Neuron (in vitro differentiated cells): ENCODE measurements around the gene MYO1H.

ENCODE experiments used
- H2AFZ ChIP-seq: one replicate; pipeline ENCODE4 v1.6.1; 2013; ENCODE audit warnings: low read depth, mild to moderate bottlenecking, inconsistent platforms, low read length, moderate library complexity
- H3K27me3 ChIP-seq: one replicate; pipeline ENCODE4 v1.6.1; 2013; ENCODE audit warnings: low read length; ENCODE audit not compliant: insufficient read depth
- H3K36me3 ChIP-seq: one replicate; pipeline ENCODE4 v1.6.1; 2013; ENCODE audit warnings: low read length; ENCODE audit not compliant: insufficient read depth
- H3K4me1 ChIP-seq: one replicate; pipeline ENCODE4 v1.6.1; 2013; ENCODE audit warnings: low read length; ENCODE audit not compliant: insufficient read depth
- H3K4me3 ChIP-seq: 2 replicates; pipeline ENCODE4 v1.5.1; 2013; ENCODE audit warnings: mild to moderate bottlenecking, low read length, moderate library complexity
- H3K9me3 ChIP-seq: one replicate; pipeline ENCODE4 v1.6.1; 2013; ENCODE audit warnings: low read length

The MYO1H gene

DNA sequence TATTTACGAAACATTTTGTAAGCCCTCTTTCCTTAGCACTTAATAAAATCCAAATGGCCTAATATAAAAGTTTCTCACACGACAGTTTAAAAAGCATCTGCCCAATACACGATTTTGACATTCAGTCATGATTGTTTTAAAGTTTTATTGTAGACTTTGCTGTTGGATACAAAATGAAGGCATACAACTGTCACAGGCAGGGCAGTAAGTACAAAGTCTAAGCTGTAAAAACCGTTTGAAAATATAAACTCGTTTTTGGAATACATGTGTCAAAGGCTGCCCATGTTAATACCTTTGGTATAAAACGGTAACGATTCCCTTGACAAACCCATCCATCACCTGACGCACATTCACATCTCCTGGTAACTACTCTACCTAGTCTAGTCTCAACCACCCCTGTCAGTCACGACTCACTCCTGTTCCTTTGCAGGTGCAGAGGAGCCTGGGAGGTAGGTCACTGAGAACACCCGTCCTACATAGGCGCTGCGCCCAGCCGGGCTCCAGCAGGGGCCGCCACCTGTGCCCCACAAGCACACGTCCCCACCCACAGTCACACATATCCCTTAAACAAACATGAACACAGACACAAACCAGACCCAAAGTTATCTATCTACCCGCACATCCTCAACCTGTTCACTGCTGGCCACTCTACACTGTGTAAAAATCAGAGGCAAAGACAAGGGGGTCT lies 102.3 kb downstream of the MYO1H start:
- Histone ChIP-seq H3K36me3 (peaks cover 77% of the 10 kb centered on the region), H3K27me3 (no peaks in the 10 kb centered on the region)

GRCh38 chr12:109450980-109451379 lies 103.3 kb downstream of the MYO1H start:
- no peaks in the 10 kb centered on the region for H3K27me3 ChIP-seq
- H3K9me3 ChIP-seq: no peaks in the 10 kb centered on the region
- peaks cover 80% of the 10 kb centered on the region for H3K36me3 ChIP-seq
- no peak overlapping the region for H2AFZ ChIP-seq
- H3K4me1 ChIP-seq: no peaks in the 10 kb centered on the region
- no peak overlapping the region for H3K4me3 ChIP-seq

More for the DNA sequence above, 102.3 kb downstream of the MYO1H start:
- H2AFZ ChIP-seq: no peak overlapping the region
- no peak overlapping the region for H3K4me3 ChIP-seq
- H3K9me3 ChIP-seq: no peaks in the 10 kb centered on the region
- no peaks in the 10 kb centered on the region for H3K4me1 ChIP-seq

DNA sequence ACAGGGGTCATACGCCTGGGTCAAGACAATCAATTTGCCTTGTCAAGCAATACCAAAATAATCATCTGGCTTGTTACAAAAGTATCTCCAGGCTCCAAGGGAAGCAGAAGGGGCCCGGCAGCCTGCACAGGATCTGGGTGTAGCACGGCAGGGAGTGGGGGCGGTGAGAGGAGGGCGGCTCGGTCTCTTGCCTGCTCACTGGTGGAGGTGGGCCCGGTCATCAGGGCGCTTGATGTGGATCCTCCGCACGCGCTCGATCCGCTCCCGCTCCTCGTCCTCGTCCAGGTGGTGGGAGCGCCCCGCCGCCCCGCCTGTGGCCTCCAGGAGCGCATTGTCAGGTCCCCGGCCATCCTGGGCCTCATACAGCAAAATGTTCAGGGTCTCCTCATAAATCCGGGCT lies 103.7 kb downstream of the MYO1H start:
- Histone ChIP-seq H3K4me1 (no peaks in the 10 kb centered on the region), H3K9me3 (no peaks in the 10 kb centered on the region), H3K4me3 (no peak overlapping the region), H3K36me3 (peaks cover 81% of the 10 kb centered on the region), H3K27me3 (no peaks in the 10 kb centered on the region), H2AFZ (no peak overlapping the region)

- Histone ChIP-seq H2AFZ (no peak overlapping the region), H3K9me3 (no peaks in the 10 kb centered on the region), H3K27me3 (no peaks in the 10 kb centered on the region), H3K4me1 (peaks cover 3% of the 10 kb centered on the region), H3K4me3 (no peak overlapping the region), H3K36me3 (peaks cover 84% of the 10 kb centered on the region)
Measured at GRCh38 chr12:109452489-109452888, 104.8 kb downstream of the MYO1H start.

- Histone ChIP-seq H3K4me1 (peaks cover 34% of the 10 kb centered on the region), H3K27me3 (no peaks in the 10 kb centered on the region), H3K4me3 (no peak overlapping the region), H3K36me3 (peaks cover 75% of the 10 kb centered on the region), H2AFZ (no peak overlapping the region), H3K9me3 (no peaks in the 10 kb centered on the region)
Measured at GRCh38 chr12:109455706-109456105, 108.0 kb downstream of the MYO1H start.

DNA sequence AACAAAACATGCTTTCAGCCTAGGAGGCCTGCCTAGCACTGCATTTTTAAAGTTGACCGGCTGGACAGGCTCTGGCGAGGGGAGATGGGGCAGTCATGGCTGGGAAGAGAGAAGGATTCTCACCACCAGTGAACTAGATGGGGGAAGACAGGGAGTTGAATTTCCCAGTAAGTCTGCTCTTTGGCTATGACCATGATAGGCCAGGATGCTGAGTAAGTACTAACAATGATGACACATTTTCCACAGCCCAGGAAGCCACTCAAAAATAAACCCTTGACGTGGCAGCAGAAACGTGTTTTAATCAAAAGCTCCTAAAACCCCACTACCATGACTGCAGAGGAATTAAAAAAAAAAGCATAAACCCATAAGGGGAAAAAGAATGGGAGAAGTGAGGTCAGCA lies 110.4 kb downstream of the MYO1H start:
- H3K36me3 ChIP-seq: peaks cover 55% of the 10 kb centered on the region
- H3K4me1 ChIP-seq: peaks cover 58% of the 10 kb centered on the region
- H2AFZ ChIP-seq: no peak overlapping the region
- no peaks in the 10 kb centered on the region for H3K9me3 ChIP-seq
- H3K4me3 ChIP-seq: no peak overlapping the region
- no peaks in the 10 kb centered on the region for H3K27me3 ChIP-seq

DNA sequence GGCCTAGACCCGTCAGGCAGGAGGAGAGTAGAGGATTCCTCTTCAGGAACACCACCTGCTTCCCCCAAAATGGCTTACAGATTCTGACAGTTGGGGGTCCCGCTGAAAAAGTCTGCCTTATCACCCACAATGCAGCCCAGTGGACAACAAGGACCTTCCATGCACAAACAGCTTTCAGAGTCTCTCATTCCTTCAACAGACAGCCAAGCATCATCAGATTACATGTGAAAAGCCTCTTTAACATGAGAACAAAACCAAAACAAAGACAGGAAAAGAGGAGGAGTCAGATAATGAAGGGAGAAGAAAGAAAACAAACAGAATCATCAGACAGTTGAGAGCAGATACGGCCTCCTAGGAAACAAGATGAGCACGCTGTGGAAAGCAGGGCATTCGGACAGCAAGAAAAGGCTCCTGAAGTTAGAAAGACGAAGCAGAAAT lies 111.1 kb downstream of the MYO1H start:
- no peak overlapping the region for H3K4me3 ChIP-seq
- H3K4me1 ChIP-seq: peaks cover 65% of the 10 kb centered on the region
- H3K27me3 ChIP-seq: no peaks in the 10 kb centered on the region
- H3K36me3 ChIP-seq: peaks cover 48% of the 10 kb centered on the region
- no peak overlapping the region for H2AFZ ChIP-seq
- no peaks in the 10 kb centered on the region for H3K9me3 ChIP-seq

GRCh38 chr12:109459247-109459646 lies 111.5 kb downstream of the MYO1H start:
- Histone ChIP-seq H3K4me1 (peaks cover 69% of the 10 kb centered on the region), H3K4me3 (no peak overlapping the region), H3K27me3 (no peaks in the 10 kb centered on the region), H3K36me3 (peaks cover 44% of the 10 kb centered on the region), H3K9me3 (no peaks in the 10 kb centered on the region), H2AFZ (no peak overlapping the region)

- Histone ChIP-seq H3K4me1 (peaks cover 75% of the 10 kb centered on the region), H2AFZ (no peak overlapping the region), H3K36me3 (peaks cover 31% of the 10 kb centered on the region), H3K27me3 (no peaks in the 10 kb centered on the region), H3K4me3 (no peak overlapping the region), H3K9me3 (no peaks in the 10 kb centered on the region)
Measured at GRCh38 chr12:109460538-109460937, 112.8 kb downstream of the MYO1H start.

GRCh38 chr12:109461049-109461845 lies 113.5 kb downstream of the MYO1H start:
- Histone ChIP-seq H3K4me1 (peaks cover 75% of the 10 kb centered on the region), H3K36me3 (peaks cover 29% of the 10 kb centered on the region), H3K4me3 (no peak overlapping the region), H2AFZ (no peak overlapping the region), H3K27me3 (no peaks in the 10 kb centered on the region), H3K9me3 (no peaks in the 10 kb centered on the region)

- Histone ChIP-seq H3K4me3 (no peak overlapping the region), H3K9me3 (no peaks in the 10 kb centered on the region), H3K27me3 (no peaks in the 10 kb centered on the region), H2AFZ (no peak overlapping the region), H3K4me1 (peaks cover 75% of the 10 kb centered on the region), H3K36me3 (peaks cover 28% of the 10 kb centered on the region)
Measured at GRCh38 chr12:109461846-109462756, 114.4 kb downstream of the MYO1H start.

DNA sequence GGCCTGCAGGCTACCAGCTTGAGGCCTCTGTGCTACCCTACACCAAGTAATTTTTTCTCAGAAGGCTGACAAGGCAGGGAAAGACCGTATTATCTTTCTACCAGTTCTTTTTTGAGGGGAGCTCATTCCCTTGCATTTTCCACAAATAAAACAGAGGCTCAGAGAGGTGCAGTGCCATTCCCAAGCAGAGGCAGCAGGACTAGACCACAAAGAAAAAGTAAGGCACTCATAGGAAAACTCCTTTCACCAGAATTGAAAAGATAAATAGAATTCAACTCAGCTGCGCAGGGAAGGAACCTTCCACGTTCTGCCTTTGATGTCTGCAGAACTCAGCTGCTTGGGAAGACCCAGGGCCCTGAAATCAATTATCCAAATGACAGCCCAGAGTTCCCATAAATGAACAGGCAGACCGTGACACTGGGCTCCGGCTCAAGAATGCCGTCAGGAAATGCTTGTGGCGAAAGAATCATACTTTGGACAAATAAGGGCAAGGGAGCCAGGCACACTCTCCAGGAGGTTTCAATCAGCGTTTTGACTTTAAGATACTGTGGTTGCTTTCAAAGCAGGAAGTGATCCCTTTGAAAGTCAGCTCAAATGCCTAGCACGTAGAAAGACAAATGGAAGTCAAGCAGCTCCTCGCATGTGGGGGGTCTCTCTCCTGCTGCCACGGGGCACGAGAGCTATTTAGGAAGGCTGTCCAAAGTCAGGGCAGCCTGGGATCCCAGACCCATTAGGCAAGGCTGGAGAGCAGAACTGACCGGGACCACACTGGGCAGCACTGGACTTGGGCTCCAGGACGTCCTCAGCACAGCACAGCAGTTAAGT lies 115.4 kb downstream of the MYO1H start:
- H2AFZ ChIP-seq: no peak overlapping the region
- H3K9me3 ChIP-seq: no peaks in the 10 kb centered on the region
- no peak overlapping the region for H3K4me3 ChIP-seq
- peaks cover 20% of the 10 kb centered on the region for H3K36me3 ChIP-seq
- H3K4me1 ChIP-seq: peaks cover 67% of the 10 kb centered on the region
- H3K27me3 ChIP-seq: no peaks in the 10 kb centered on the region
